K562 (cell line): ENCODE measurements around the gene RGS7.

Experiments
- EZH2 ChIP-seq: IDR thresholded peaks from 2 replicates; pipeline ENCODE4 v1.6.1; 2012; ENCODE audit warnings: low read depth, mild to moderate bottlenecking, inconsistent platforms, low read length, borderline replicate concordance
- MEF2A ChIP-seq: IDR thresholded peaks from 2 replicates; pipeline ENCODE4 v1.6.1; 2011; ENCODE audit warnings: low read depth, mild to moderate bottlenecking, low read length, moderate library complexity; ENCODE audit not compliant: control insufficient read depth
- RAD21 ChIP-seq, 2 experiments: fragments of 250-450 bp in 1 of 2; fragments of 450-650 bp in 1 of 2; sonication (Bioruptor Pico) in 1 of 2; formaldehyde crosslinking in 1 of 2; IDR thresholded peaks in 1 of 2; conservative IDR thresholded peaks in 1 of 2; 2 replicates each; pipeline versions ENCODE4 v1.4.0 to v1.8.0; 2020 to 2022; ENCODE audit warnings: mild to moderate bottlenecking in 2 of 2, moderate library complexity in 1 of 2
- TF ChIP-seq, protein P1 (sequence below), 3 experiments: IDR thresholded peaks in 2 of 3; conservative IDR thresholded peaks in 1 of 3; 2 replicates each; pipeline ENCODE4 v1.5.1; 2011 to 2012; ENCODE audit warnings: low read length in 3 of 3, mild to moderate bottlenecking in 3 of 3, control low read depth in 2 of 3, improper control_type of control experiment in 1 of 3, inconsistent platforms in 1 of 3, low read depth in 1 of 3, mixed read lengths in 1 of 3, moderate library complexity in 1 of 3; ENCODE audit not compliant: insufficient read depth in 2 of 3
- TF ChIP-seq, protein P2 (sequence below): fragments of 200-800 bp; sonication (Bioruptor generic); IDR thresholded peaks from 2 replicates; pipeline ENCODE4 v1.6.1; 2016; ENCODE audit warnings: missing genetic modification characterization, missing compliant biosample characterization
- TF ChIP-seq, protein P3 (sequence below): sonication (generic); formaldehyde crosslinking; IDR thresholded peaks from 2 replicates; pipeline ENCODE4 v1.8.0; 2022; ENCODE audit warnings: mild to moderate bottlenecking, low read depth, missing genetic modification reagents

DNA sequence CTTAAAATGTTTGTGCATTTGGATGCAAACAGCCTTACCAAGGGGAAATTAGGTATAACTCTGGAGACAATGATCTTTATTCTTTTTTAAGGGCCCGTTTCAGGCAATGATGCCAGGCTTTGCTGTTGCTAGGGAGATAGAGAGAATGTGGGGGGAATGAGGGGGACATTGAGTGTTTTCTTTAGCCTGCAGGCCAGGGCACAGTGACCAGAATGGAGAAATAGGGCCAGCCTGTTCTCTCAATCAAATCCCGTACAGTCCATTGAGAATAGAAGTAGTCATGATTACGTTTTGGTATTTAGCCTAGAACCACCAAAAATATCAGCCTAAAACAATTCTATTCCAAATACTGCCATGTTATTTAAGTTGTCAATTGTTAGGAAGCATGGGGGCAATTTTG lies 49.0 kb downstream of the RGS7 start:
- TF ChIP-seq RAD21 (CRISPR knock-in tag; conservative IDR thresholded peaks at IDR 0.05 in 1 of 2, IDR thresholded peaks at IDR 0.05 in 1 of 2) (no peak), EZH2 (no peak), MEF2A (no peak)
- TF ChIP-seq, protein P1, sequence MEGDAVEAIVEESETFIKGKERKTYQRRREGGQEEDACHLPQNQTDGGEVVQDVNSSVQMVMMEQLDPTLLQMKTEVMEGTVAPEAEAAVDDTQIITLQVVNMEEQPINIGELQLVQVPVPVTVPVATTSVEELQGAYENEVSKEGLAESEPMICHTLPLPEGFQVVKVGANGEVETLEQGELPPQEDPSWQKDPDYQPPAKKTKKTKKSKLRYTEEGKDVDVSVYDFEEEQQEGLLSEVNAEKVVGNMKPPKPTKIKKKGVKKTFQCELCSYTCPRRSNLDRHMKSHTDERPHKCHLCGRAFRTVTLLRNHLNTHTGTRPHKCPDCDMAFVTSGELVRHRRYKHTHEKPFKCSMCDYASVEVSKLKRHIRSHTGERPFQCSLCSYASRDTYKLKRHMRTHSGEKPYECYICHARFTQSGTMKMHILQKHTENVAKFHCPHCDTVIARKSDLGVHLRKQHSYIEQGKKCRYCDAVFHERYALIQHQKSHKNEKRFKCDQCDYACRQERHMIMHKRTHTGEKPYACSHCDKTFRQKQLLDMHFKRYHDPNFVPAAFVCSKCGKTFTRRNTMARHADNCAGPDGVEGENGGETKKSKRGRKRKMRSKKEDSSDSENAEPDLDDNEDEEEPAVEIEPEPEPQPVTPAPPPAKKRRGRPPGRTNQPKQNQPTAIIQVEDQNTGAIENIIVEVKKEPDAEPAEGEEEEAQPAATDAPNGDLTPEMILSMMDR (IDR thresholded peaks at IDR 0.05 in 2 of 3, conservative IDR thresholded peaks at IDR 0.05 in 1 of 3; ENCODE audit: insufficient read depth in 2 of 3, low read depth in 1 of 3, low read length in 3 of 3): no peak
- TF ChIP-seq, protein P2, sequence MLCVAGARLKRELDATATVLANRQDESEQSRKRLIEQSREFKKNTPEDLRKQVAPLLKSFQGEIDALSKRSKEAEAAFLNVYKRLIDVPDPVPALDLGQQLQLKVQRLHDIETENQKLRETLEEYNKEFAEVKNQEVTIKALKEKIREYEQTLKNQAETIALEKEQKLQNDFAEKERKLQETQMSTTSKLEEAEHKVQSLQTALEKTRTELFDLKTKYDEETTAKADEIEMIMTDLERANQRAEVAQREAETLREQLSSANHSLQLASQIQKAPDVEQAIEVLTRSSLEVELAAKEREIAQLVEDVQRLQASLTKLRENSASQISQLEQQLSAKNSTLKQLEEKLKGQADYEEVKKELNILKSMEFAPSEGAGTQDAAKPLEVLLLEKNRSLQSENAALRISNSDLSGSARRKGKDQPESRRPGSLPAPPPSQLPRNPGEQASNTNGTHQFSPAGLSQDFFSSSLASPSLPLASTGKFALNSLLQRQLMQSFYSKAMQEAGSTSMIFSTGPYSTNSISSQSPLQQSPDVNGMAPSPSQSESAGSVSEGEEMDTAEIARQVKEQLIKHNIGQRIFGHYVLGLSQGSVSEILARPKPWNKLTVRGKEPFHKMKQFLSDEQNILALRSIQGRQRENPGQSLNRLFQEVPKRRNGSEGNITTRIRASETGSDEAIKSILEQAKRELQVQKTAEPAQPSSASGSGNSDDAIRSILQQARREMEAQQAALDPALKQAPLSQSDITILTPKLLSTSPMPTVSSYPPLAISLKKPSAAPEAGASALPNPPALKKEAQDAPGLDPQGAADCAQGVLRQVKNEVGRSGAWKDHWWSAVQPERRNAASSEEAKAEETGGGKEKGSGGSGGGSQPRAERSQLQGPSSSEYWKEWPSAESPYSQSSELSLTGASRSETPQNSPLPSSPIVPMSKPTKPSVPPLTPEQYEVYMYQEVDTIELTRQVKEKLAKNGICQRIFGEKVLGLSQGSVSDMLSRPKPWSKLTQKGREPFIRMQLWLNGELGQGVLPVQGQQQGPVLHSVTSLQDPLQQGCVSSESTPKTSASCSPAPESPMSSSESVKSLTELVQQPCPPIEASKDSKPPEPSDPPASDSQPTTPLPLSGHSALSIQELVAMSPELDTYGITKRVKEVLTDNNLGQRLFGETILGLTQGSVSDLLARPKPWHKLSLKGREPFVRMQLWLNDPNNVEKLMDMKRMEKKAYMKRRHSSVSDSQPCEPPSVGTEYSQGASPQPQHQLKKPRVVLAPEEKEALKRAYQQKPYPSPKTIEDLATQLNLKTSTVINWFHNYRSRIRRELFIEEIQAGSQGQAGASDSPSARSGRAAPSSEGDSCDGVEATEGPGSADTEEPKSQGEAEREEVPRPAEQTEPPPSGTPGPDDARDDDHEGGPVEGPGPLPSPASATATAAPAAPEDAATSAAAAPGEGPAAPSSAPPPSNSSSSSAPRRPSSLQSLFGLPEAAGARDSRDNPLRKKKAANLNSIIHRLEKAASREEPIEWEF (CRISPR knock-in tag): no peak
- TF ChIP-seq, protein P3, sequence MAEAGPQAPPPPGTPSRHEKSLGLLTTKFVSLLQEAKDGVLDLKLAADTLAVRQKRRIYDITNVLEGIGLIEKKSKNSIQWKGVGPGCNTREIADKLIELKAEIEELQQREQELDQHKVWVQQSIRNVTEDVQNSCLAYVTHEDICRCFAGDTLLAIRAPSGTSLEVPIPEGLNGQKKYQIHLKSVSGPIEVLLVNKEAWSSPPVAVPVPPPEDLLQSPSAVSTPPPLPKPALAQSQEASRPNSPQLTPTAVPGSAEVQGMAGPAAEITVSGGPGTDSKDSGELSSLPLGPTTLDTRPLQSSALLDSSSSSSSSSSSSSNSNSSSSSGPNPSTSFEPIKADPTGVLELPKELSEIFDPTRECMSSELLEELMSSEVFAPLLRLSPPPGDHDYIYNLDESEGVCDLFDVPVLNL (CRISPR knock-in tag): no peak
